SU-DHL-6 (cell line): Measurements from ENCODE around the gene RNASE12.
"Not testable (repeated sequence)": the region's sequence is repeated elsewhere in the genome, so short reads cannot be mapped to it uniquely, and the experiment has no call there.

Experiments used
- H2AFZ ChIP-seq: fragments of 200-600 bp; sonication (generic); 2 replicates; pipeline ENCODE4 v1.6.1; 2014; ENCODE audit warnings: low read depth, mild to moderate bottlenecking, moderate library complexity, mixed read lengths, antibody characterized with exemption, low read length; ENCODE audit not compliant: severe bottlenecking
- H3F3A ChIP-seq: fragments of 200-600 bp; shearing (Covaris generic); 2 replicates; pipeline ENCODE4 v1.6.0; 2016; ENCODE audit warnings: antibody characterized with exemption, mild to moderate bottlenecking; ENCODE audit not compliant: insufficient read depth
- H3K27ac ChIP-seq: fragments of 200-600 bp; sonication (generic); 2 replicates; pipeline ENCODE4 v1.5.1; 2016; ENCODE audit warnings: low read depth, mild to moderate bottlenecking, low read length, moderate library complexity, mixed read lengths
- H3K27me3 ChIP-seq: fragments of 200-600 bp; sonication (generic), shearing (Covaris generic); 2 replicates; pipeline ENCODE4 v1.6.0; 2014; ENCODE audit warnings: mild to moderate bottlenecking, low read length
- H3K36me3 ChIP-seq: fragments of 200-600 bp; sonication (generic); 2 replicates; pipeline ENCODE4 v1.6.1; 2014; ENCODE audit warnings: mild to moderate bottlenecking, low read length, mixed read lengths
- H3K4me2 ChIP-seq: fragments of 300-600, 200-600 bp; shearing (Covaris generic), sonication (generic); 2 replicates; pipeline ENCODE4 v1.6.0; 2014; ENCODE audit warnings: low read length, low read depth, mild to moderate bottlenecking; ENCODE audit not compliant: poor library complexity, severe bottlenecking
- H3K4me3 ChIP-seq: fragments of 200-600 bp; sonication (generic); 2 replicates; pipeline ENCODE4 v1.5.1; 2014; ENCODE audit warnings: antibody characterized with exemption, low read length, mild to moderate bottlenecking, mixed read lengths; ENCODE audit not compliant: insufficient read depth, poor library complexity, severe bottlenecking
- H3K79me2 ChIP-seq: fragments of 200-600 bp; sonication (generic); 2 replicates; pipeline ENCODE4 v1.6.1; 2014; ENCODE audit warnings: mild to moderate bottlenecking, low read length, moderate library complexity; ENCODE audit not compliant: insufficient read depth
- H3K9ac ChIP-seq: fragments of 200-600 bp; sonication (generic); 2 replicates; pipeline ENCODE4 v1.7.0; 2014; ENCODE audit warnings: mild to moderate bottlenecking, low read length
- H3K9me2 ChIP-seq: fragments of 200-600 bp; sonication (generic); replicated peaks from 2 replicates; pipeline ENCODE4 v1.6.1; 2014; ENCODE audit warnings: low read length; ENCODE audit not compliant: insufficient read depth
- H3K9me3 ChIP-seq: fragments of 200-600 bp; sonication (generic); 2 replicates; pipeline ENCODE4 v1.6.1; 2014; ENCODE audit warnings: low read length, mixed read lengths; ENCODE audit not compliant: insufficient read depth
- H4K20me1 ChIP-seq: fragments of 200-600 bp; sonication (generic); 2 replicates; pipeline ENCODE4 v1.6.1; 2014; ENCODE audit warnings: low read depth, mild to moderate bottlenecking, antibody characterized with exemption, low read length, moderate library complexity, mixed read lengths
- CTCF ChIP-seq: fragments of 200-600 bp; sonication (generic); IDR thresholded peaks from one replicate; pipeline ENCODE4 v1.5.1; 2017; ENCODE audit warnings: antibody characterized with exemption, mild to moderate bottlenecking, low read length, moderate library complexity; ENCODE audit not compliant: insufficient read depth, poor library complexity, severe bottlenecking
- EZH2phosphoT487 ChIP-seq: fragments of 200-600 bp; sonication (generic), shearing (Covaris generic); conservative IDR thresholded peaks from 2 replicates; pipeline ENCODE4 v1.6.1; 2018; ENCODE audit warnings: mild to moderate bottlenecking, antibody characterized with exemption, low read length, moderate library complexity, mixed read lengths

The RNASE12 gene

GRCh38 chr14:20578325-20578724, 12.9 kb downstream of the RNASE12 start:
- H3K27ac ChIP-seq, result no peak overlapping the region
- no peaks in the 10 kb centered on the region for H3K36me3 ChIP-seq
- H3K9ac ChIP-seq, result no peak overlapping the region
- no peaks in the 10 kb centered on the region for H3K9me3 ChIP-seq
- no peaks in the 10 kb centered on the region for H3K27me3 ChIP-seq
- H3K79me2 ChIP-seq, result no peaks in the 10 kb centered on the region
- H3K9me2 ChIP-seq, result no peaks in the 10 kb centered on the region
- H4K20me1 ChIP-seq, result no peaks in the 10 kb centered on the region
- no peaks in the 10 kb centered on the region for H3F3A ChIP-seq
- no peak overlapping the region for H3K4me2 ChIP-seq
- no peak for TF ChIP-seq EZH2phosphoT487
- no peak overlapping the region for H3K4me3 ChIP-seq
- no peak overlapping the region for H2AFZ ChIP-seq

GRCh38 chr14:20572382-20572990, 18.7 kb downstream of the RNASE12 start:
- not testable (repeated sequence) for H3K9me2 ChIP-seq, H3K27me3 ChIP-seq, H3K4me2 ChIP-seq, H3K27ac ChIP-seq, H3K36me3 ChIP-seq, H4K20me1 ChIP-seq, H2AFZ ChIP-seq, H3K4me3 ChIP-seq, H3K9me3 ChIP-seq, H3F3A ChIP-seq, H3K9ac ChIP-seq, H3K79me2 ChIP-seq

GRCh38 chr14:20570720-20571119, 20.5 kb downstream of the RNASE12 start:
- not testable (repeated sequence) for H3K27ac ChIP-seq, H3K9me3 ChIP-seq, H3F3A ChIP-seq, H3K9ac ChIP-seq, H3K9me2 ChIP-seq, H3K36me3 ChIP-seq, H3K27me3 ChIP-seq, H2AFZ ChIP-seq, H3K4me2 ChIP-seq, H3K4me3 ChIP-seq, H4K20me1 ChIP-seq, H3K79me2 ChIP-seq

GRCh38 chr14:20569865-20570264, 21.3 kb downstream of the RNASE12 start:
- H4K20me1 ChIP-seq, H3K9me2 ChIP-seq, H3K9ac ChIP-seq, H3K27ac ChIP-seq, H3K4me3 ChIP-seq, H3F3A ChIP-seq, H3K4me2 ChIP-seq, H3K79me2 ChIP-seq, H3K36me3 ChIP-seq, H2AFZ ChIP-seq, H3K9me3 ChIP-seq, H3K27me3 ChIP-seq: not testable (repeated sequence)

GRCh38 chr14:20569066-20569465, 22.1 kb downstream of the RNASE12 start:
- Histone ChIP-seq H3K9ac (no peak overlapping the region), H3K79me2 (no peaks in the 10 kb centered on the region), H3K9me3 (peaks cover 6% of the 10 kb centered on the region; the same call in 1 of the 2 replicates), H2AFZ (no peak overlapping the region), H4K20me1 (no peaks in the 10 kb centered on the region), H3K36me3 (no peaks in the 10 kb centered on the region), H3K27me3 (no peaks in the 10 kb centered on the region), H3K4me2 (no peak overlapping the region), H3K27ac (no peak overlapping the region), H3K9me2 (no peaks in the 10 kb centered on the region), H3F3A (no peaks in the 10 kb centered on the region), H3K4me3 (no peak overlapping the region)
- TF ChIP-seq EZH2phosphoT487 (no peak), CTCF (no peak)
